HG03439 (cell line): ENCODE measurements around the gene ARHGAP27.

Experiments used
- ATAC-seq: cut with Tn5 transposase; IDR thresholded peaks from one replicate; pipeline ENCODE4 v1.9.1; 2021; ENCODE audit warnings: mild to moderate bottlenecking, moderate library complexity; ENCODE audit not compliant: unreplicated experiment

Gene ARHGAP27

GRCh38 chr17:45386178-45386577 lies 46.5 kb downstream of the ARHGAP27 start:
- no peak for ATAC-seq

- ATAC-seq: peak; percentile 75
Measured at GRCh38 chr17:45385331-45385997, 47.2 kb downstream of the ARHGAP27 start.

- no peak for ATAC-seq
Measured at GRCh38 chr17:45384789-45385262, 47.8 kb downstream of the ARHGAP27 start.

- ATAC-seq: no peak
Measured at GRCh38 chr17:45384047-45384788, 48.5 kb downstream of the ARHGAP27 start.

- ATAC-seq: no peak
Measured at GRCh38 chr17:45383003-45383402, 49.7 kb downstream of the ARHGAP27 start.

- no peak for ATAC-seq
Measured at GRCh38 chr17:45382226-45382625, 50.4 kb downstream of the ARHGAP27 start.

GRCh38 chr17:45380991-45381390 lies 51.7 kb downstream of the ARHGAP27 start:
- ATAC-seq: no peak

- no peak for ATAC-seq
Measured at GRCh38 chr17:45380046-45380765, 52.5 kb downstream of the ARHGAP27 start.

- ATAC-seq: no peak
Measured at GRCh38 chr17:45377401-45377800, 55.3 kb downstream of the ARHGAP27 start.

- no peak for ATAC-seq
Measured at GRCh38 chr17:45376171-45377005, 56.3 kb downstream of the ARHGAP27 start.

GRCh38 chr17:45374501-45374900 lies 58.2 kb downstream of the ARHGAP27 start:
- ATAC-seq: no peak

- no peak for ATAC-seq
Measured at GRCh38 chr17:45372325-45372869, 60.3 kb downstream of the ARHGAP27 start.

GRCh38 chr17:45371414-45372324 lies 61.0 kb downstream of the ARHGAP27 start:
- no peak for ATAC-seq

- no peak for ATAC-seq
Measured at GRCh38 chr17:45370949-45371413, 61.7 kb downstream of the ARHGAP27 start.

- no peak for ATAC-seq
Measured at GRCh38 chr17:45369421-45369820, 63.2 kb downstream of the ARHGAP27 start.

GRCh38 chr17:45368651-45369050 lies 64.0 kb downstream of the ARHGAP27 start:
- ATAC-seq: no peak

GRCh38 chr17:45367216-45367615 lies 65.5 kb downstream of the ARHGAP27 start:
- no peak for ATAC-seq

GRCh38 chr17:45366691-45367090 lies 66.0 kb downstream of the ARHGAP27 start:
- ATAC-seq: no peak

GRCh38 chr17:45366049-45366448 lies 66.6 kb downstream of the ARHGAP27 start:
- ATAC-seq: no peak
